Fibroblast of skin of abdomen (primary cell): ENCODE data around the gene PFKL.
"Not testable (repeated sequence)": the region's sequence is repeated elsewhere in the genome, so short reads cannot be mapped to it uniquely, and the experiment has no call there.

ENCODE experiments used
- DNase-seq: peaks from one replicate; pipeline ENCODE4 v3.0.0-alpha.2; 2013

PFKL gene

GRCh38 chr21:44329086-44329889 is 29.4 kb downstream of the PFKL start:
- no peak for DNase-seq

- DNase-seq, result no peak
Measured at GRCh38 chr21:44329971-44330681, 30.3 kb downstream of the PFKL start.

- no peak for DNase-seq
Measured at GRCh38 chr21:44330698-44331097, 30.8 kb downstream of the PFKL start.

- no peak for DNase-seq
Measured at GRCh38 chr21:44331209-44331608, 31.4 kb downstream of the PFKL start.

GRCh38 chr21:44331650-44332307 is 31.9 kb downstream of the PFKL start:
- DNase-seq, result peak; percentile 26

GRCh38 chr21:44332383-44332782 is 32.5 kb downstream of the PFKL start:
- no peak for DNase-seq

- no peak for DNase-seq
Measured at GRCh38 chr21:44332965-44333364, 33.1 kb downstream of the PFKL start.

- DNase-seq, result no peak
Measured at GRCh38 chr21:44333509-44334328, 33.9 kb downstream of the PFKL start.

- no peak for DNase-seq
Measured at GRCh38 chr21:44334329-44335030, 34.6 kb downstream of the PFKL start.

GRCh38 chr21:44335266-44336059 is 35.6 kb downstream of the PFKL start:
- no peak for DNase-seq

- no peak for DNase-seq
Measured at GRCh38 chr21:44337449-44337848, 37.6 kb downstream of the PFKL start.

GRCh38 chr21:44337941-44338895 is 38.4 kb downstream of the PFKL start:
- peak; percentile 32 for DNase-seq

GRCh38 chr21:44338971-44339910 is 39.4 kb downstream of the PFKL start, which contains the start of gene CFAP410:
TSS of gene CFAP410 (minus strand) at chr21:44339390. CDS start at chr21:44339194, 196 bp downstream.
- DNase-seq, result peak; percentile 96

GRCh38 chr21:44341726-44342458 is 42.0 kb downstream of the PFKL start:
- DNase-seq, result not testable (repeated sequence)

- not testable (repeated sequence) for DNase-seq
Measured at GRCh38 chr21:44342981-44343380, 43.1 kb downstream of the PFKL start.

GRCh38 chr21:44344541-44345183 is 44.8 kb downstream of the PFKL start:
- DNase-seq, result no peak

GRCh38 chr21:44345495-44345894 is 45.6 kb downstream of the PFKL start:
- DNase-seq, result no peak
